ENCODE results near the gene WAPL.
A peak's percentile ranks its signal among the peaks of the same experiment; 100 is the strongest.

Gene WAPL

DNA sequence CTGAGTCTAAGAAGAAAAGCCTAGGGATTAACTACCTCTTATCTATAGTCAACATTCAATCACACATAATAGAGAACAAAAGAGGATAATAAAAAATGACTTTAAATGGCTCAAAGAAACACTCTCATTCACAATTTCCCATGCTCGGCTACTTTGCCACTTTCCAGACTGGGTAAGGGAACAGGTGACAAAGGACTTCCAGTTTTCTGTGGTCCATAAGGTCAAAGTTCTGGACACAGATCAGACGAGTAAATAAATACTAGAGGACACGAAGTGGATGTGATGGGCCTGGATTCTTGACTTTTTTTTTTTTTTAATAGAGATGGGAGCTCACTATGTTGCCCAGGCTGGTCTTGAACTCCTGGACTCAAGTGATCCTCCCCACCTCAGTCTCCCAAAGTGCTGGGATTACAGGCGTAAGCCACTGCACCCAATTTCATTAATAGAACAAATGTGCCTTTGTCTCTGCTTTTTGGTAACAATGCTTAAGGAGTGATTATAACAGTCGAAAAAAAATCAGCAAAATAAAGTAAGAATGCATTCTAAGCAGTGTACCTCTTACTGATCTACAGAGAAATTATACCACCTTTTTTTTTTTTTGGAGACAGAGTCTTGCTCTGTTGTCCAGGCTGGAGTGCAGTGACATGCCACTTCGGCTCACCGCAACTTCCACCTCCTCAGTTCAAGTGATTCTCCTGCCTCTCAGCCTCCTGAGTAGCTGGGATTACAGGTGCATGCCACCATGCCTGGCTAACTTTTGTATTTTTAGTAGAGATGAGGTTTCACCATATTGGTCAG is 70.6 kb downstream of the WAPL start:
- ATAC-seq, result no peak

GRCh38 chr10:86449926-86450558 is 71.5 kb downstream of the WAPL start:
- no peak for ATAC-seq
- DNase-seq, result no peak

More for the DNA sequence above, 70.6 kb downstream of the WAPL start:
- no peak for DNase-seq

- no peak for DNase-seq
- no peak for ATAC-seq
Measured at GRCh38 chr10:86447432-86447831, 74.2 kb downstream of the WAPL start.

DNA sequence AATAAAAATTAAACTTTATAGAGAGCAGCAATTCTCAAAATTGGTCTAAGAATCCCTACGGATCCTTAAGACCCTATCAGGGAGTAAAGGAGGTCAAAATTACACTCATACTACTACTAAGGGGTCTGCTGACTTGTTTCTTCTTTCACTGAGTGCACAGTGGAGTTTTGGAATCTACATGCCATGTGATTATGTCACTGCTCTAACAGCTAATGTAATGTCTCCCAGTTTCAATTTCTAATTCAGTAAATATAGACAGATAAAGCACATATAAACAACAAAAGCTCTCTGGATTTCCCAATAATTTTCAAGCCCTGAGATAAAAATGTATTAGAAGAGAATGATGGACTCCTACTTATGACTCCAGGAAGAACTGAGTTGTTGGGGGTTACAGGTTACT is 74.6 kb downstream of the WAPL start:
- no peak for DNase-seq
- no peak for ATAC-seq

GRCh38 chr10:86446440-86446839 is 75.2 kb downstream of the WAPL start:
- no peak for DNase-seq
- no peak for ATAC-seq

- ATAC-seq (no peak), DNase-seq (no peak)
Measured at GRCh38 chr10:86443936-86444335, 77.7 kb downstream of the WAPL start.

DNA sequence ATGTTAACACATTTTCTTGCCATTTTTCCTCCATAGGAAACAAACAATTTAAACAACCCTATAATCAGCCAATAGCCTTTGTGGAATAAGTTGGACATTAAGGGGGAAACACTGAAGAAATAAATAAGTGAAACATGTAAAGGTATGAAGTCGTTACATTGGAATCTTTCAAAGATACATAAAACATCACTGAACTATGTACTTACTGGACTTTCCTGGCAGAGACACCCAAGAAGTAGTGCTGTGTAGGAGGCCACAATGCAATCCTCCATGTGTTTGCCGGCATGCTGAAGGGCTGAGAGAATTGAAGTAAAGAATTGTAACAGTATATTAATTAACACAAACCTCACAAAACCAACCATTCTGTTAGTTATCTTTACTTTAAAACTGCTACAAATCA is 78.5 kb downstream of the WAPL start:
- no peak for ATAC-seq
- no peak for DNase-seq

DNA sequence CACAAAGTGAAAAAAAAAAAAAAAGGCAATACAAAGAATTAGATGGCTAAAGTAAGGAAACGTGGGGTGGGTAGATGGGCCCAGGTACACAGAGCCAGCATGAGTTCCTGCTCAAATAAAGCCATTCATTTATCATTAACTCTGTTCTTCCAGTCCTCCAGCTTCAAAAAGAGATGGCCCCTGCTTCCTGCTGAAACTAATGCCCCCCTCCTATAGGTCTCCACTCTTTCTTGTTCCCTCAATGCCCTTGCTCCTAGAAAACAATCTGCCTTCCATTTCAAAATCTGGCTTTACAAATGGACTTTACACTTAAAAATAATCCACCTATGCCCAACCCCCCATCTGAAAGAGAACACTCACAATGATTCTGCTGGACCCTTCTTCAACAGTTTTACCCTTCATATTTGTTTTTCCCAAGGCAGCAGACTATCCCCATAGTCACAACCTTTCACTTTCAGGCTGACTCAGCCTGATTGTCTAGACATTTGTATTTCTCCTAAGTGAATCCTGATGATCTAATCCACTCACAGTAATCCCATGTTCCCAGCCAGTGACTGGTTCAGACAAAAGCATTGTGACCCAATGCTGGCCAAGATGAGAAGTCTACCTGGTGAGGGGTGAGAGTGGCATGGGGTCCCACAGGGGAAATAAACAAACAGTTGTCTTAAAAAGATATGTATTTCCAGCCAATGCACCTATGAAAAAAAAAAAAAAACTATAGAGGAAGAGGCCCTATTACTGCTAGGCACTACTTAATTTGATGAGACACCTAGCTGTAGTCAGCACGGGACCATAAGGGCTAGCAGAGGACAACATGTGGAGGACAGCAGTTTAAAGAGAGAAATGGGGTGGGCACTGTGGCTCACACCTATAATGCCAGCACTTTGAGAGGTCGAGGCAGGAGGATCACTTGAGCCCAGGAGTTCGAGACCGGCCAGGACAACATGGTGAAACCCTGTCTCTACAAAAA is 80.4 kb downstream of the WAPL start:
- DNase-seq, result no peak
- no peak for ATAC-seq

DNA sequence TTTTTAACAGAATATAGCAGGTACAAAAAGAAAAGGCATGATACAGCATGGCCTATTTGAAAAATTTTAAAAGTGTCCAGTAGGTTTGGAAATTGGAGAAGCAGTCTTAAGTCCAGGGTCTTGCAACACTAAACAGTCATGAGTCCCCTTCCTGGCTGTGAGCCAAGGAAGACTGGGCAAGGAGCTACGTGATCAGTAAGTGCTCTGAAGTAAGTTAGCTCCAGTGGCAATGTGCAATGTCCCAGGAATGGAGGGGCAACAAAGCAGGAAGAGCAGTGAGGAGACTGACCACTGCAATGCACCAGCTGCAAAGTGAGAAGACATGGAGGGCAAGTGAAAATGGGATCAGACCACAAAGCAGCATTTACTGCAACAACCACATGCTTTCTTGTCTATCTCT is 82.0 kb downstream of the WAPL start:
- ATAC-seq, result no peak
- DNase-seq, result no peak

DNA sequence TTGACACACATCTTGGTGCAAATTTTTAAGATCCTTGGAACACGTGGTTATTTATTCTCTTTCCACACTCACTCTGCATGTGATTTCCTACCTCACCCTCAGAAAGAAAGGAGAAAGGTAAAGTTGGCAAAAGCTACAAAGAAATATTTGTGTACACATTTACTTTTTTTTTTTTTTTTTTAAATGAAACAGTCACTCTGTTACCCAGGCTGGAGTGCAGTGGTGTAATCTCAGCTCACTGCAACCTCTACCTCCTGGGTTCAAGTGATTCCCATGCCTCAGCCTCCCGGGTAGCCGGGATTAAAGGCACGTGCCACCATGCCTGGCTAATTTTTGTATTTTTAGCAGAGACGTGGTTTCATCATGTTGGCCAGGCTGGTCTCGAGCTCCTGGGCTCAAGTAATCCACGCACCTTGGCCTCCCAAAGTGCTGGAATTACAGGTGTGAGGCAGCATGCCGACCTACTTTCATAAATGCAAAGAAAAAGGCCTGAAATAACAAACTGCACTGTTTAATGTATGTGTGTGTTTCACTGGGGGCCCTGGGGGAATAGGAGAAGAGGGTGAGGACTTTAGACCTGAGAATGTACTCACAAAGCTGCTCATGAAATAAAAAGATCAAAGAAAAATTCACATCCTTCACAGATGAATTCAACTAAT is 83.4 kb downstream of the WAPL start:
- DNase-seq, result no peak
- ATAC-seq, result no peak

GRCh38 chr10:86437447-86437846 is 84.1 kb downstream of the WAPL start:
- ATAC-seq, result no peak

DNA sequence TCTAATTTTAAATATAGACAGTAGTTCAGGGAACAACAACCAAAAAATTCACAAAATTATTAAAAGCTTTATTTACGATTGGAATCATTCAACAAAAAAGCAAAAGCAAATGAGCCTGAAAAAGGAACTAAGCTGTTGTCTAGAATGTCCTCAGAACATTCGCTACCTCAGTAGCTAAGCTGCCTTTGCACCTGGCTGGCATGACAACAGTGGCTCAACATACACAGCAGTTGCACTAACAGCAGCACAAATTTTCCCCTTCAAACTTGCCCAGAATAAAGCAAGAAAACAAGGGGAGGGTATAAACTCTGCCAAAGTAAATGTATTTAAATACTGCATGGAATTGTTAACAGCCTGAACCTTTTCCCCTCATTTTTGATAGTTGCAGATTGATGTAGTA is 84.6 kb downstream of the WAPL start:
- DNase-seq, result no peak
- ATAC-seq, result no peak

More at GRCh38 chr10:86437447-86437846, 84.1 kb downstream of the WAPL start:
- no peak for DNase-seq

GRCh38 chr10:86434656-86435055 is 86.9 kb downstream of the WAPL start:
- DNase-seq (no peak), ATAC-seq (no peak)

- no peak for ATAC-seq
- no peak for DNase-seq
Measured at GRCh38 chr10:86423739-86424138, 97.9 kb downstream of the WAPL start.

- ATAC-seq (no peak), DNase-seq (no peak)
Measured at GRCh38 chr10:86419101-86419500, 102.5 kb downstream of the WAPL start.

DNA sequence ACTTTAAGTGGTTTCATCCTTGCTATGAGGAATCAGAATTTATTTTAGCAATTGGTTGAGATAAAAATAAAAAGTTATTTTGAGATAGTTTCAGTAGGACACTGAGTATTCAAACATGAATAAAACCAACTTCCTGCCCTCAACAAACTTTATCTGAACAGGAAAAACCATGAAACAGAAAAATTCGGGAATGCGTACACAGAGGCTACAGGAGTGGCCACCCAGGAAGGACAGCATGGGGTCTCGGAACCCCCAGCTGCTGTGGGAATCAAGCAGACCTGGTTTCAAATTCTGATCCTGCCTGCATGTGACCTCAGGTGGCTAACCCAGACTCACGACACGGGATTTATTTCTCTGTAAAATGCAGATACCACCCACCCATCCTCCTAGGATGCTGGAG is 106.0 kb downstream of the WAPL start:
- ATAC-seq (no peak), DNase-seq (no peak)

GRCh38 chr10:86415116-86415515 is 106.5 kb downstream of the WAPL start:
- ATAC-seq, result no peak

DNA sequence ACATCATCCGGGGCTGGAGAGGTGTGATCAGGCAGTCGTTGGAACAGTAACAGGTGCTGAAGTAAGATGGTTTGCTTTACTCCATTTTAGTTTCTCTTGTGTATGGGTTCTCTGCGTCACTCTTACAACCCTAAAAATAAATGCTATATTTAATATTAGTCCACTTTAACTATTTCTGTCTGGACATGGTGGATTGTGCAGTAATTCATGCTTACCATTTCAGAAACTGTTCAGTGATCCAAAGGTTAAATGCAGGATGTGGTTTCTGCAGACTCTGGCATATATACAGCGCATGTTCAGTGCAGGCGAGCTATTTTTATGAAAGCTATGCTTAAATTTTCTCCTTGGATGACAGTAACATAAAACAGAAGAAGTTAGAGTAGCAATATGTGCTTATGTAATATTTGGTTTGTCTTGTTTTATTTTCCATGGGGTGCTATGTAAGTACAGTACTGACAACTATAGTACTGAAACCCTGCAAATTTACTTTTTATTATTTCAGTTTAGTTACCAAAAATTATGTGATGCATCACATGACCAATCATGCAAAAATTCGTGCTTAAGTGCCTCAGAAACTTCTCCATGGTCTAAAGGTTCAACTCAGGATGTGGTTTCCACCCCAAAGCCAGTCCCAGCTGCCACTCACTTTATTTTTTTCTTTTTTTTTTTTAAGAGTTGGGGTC is 108.4 kb downstream of the WAPL start:
- DNase-seq (no peak), ATAC-seq (peak; percentile 72)

More at GRCh38 chr10:86415116-86415515, 106.5 kb downstream of the WAPL start:
- no peak for DNase-seq

DNA sequence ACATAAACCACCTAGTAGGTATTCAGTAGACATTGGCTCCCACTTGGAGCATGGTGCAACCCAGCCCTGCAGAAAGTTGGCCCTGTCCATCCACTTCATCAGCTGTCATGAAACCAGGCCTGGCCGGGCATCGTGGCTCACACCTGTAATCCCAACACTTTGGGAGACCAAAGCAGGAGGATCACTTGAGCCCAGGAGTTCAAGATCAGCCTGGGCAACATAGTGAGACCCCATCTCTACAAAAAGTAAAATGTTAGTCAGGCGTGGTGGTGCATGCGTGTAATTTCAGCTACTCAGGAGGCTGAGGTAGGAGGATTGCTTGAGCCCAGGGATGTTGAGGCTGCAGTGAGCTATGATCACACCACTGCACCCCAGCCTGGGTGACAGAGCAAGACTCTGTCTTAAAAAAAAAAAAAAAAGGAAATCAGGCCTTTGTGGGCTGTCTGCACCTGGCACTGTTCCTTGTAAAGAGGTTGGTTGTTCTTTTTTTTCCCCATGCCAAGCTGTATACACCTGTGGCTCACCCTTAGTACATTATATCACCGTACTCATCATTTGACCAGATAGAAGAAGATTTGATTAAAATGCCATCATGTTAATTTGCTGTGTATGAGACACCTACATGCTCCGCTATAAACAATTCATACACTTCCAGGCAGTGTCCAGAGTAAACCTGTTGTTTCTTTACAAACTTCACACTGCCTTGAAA is 109.6 kb downstream of the WAPL start:
- ATAC-seq (no peak), DNase-seq (no peak)

- DNase-seq (peak; percentile 39), ATAC-seq (peak; percentile 85)
Measured at GRCh38 chr10:86411281-86411841, 110.2 kb downstream of the WAPL start.
